ENCODE measurements around the gene TMEM131.

TMEM131 gene

DNA sequence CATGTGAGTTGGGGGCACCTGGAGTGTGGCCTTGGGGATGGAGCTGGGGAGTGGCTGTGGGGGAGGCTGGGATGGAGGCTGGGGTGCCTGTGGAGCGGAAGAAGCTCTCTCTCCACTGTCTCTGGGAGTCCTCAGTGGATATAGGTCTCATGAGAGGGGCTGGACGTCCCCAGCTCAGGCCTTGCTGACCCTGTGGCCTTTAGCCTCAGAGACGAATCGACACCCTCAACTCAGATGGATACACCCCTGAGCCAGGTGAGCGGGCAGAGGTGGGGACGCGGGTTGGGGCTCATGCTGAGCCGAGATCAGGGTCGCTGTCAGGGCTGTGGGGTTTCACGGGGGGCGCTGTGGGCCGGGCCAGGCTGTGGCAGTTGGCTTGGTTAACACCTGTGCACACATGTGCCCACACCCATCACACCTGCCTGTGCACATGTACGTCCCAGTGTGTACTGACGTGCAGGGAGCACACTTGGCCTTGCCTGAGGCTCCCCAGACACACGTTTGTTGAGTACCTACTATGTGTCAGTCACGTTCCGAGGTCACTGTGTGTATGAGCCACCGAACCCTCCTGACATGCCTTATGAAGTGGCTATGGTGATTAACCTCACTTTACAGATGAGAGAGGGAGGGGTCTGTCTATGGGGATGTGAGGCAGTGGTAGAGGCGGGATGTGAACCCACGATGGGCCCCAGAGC lies 262.3 kb downstream of the TMEM131 start:
- no peak overlapping the region for H3K4me3 ChIP-seq (ENCODE audit: low read depth, low read length)
- TF ChIP-seq, protein P1, sequence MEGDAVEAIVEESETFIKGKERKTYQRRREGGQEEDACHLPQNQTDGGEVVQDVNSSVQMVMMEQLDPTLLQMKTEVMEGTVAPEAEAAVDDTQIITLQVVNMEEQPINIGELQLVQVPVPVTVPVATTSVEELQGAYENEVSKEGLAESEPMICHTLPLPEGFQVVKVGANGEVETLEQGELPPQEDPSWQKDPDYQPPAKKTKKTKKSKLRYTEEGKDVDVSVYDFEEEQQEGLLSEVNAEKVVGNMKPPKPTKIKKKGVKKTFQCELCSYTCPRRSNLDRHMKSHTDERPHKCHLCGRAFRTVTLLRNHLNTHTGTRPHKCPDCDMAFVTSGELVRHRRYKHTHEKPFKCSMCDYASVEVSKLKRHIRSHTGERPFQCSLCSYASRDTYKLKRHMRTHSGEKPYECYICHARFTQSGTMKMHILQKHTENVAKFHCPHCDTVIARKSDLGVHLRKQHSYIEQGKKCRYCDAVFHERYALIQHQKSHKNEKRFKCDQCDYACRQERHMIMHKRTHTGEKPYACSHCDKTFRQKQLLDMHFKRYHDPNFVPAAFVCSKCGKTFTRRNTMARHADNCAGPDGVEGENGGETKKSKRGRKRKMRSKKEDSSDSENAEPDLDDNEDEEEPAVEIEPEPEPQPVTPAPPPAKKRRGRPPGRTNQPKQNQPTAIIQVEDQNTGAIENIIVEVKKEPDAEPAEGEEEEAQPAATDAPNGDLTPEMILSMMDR (IDR thresholded peaks at IDR 0.05; ENCODE audit: borderline replicate concordance, insufficient read depth, low read depth, low read length) = no peak

DNA sequence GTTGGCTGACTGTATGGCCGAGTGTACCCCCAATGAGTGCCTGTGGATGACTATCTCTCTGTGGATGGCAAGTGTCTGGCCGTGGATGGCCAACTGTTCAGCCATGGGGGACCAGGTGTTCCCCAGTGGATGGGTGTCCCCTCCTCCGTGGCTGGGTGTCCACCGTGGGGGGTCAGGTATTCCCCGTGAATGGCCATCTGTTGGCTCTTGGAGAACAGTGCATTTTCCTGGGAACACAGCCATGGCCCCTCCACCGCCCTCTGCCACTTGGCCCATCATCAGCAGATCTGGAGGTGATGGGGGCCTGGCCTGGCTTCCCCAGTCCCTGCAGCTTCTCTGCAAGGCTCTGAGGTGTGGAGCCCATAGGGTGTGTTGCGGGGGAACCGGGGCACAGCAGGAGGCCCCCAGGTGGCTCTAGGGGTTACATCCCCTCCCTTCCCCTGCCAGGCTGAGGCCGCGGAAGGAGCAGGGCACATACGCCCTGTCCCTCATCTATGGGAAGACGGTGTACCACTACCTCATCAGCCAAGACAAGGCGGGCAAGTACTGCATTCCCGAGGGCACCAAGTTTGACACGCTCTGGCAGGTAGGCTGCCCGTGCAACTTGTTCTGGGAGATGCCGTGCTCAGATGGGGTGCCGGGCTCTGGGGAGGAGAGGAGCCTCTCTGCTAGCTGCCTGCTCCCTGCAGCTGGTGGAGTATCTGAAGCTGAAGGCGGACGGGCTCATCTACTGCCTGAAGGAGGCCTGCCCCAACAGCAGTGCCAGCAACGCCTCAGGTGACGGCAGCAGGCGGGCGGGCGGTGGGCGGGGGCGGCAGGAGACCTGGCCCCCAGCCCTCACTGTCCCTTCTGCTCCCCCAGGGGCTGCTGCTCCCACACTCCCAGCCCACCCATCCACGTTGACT lies 263.1 kb downstream of the TMEM131 start:
- TF ChIP-seq, protein P1 (IDR thresholded peaks at IDR 0.05; ENCODE audit: borderline replicate concordance, insufficient read depth, low read depth, low read length) = no peak
- no peak overlapping the region for H3K4me3 ChIP-seq (ENCODE audit: low read depth, low read length)

DNA sequence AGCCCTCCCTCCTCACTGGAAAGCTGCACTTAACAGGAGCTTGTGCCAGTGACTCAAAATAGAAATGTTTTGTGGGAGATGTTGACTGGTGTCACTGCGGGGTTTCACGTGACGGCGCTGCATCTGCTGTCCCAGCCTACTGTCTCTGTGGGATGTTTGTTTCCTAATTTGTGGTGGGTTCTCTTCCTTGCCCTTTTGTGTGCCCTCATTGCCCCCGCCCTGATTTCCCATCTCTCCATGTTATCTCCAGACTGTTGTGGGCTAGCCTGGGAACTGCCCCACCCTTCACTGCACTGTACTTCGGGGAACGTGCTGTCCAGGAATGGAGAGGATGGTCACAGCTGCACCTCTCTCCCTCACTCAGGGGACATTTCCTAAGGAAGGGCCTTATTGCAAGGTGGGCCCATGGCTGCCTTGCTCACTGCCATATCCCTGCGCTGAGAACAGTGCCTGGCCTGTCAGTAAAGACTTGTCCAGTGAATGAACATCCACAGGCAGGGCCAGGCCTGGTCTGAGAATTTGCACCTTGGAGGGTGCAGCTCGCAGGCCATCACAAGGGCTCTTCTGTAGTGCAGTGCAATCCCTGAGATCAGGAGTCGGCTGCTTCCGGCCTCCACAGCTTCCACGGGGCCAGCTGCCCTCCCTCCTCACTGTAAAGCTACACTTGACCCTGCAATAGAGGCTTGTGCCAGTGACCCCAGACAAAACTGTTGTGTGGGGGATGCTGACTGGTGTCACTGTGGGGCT lies 264.3 kb downstream of the TMEM131 start:
- no peak overlapping the region for H3K4me3 ChIP-seq (ENCODE audit: low read depth, low read length)
- TF ChIP-seq, protein P1 (IDR thresholded peaks at IDR 0.05; ENCODE audit: borderline replicate concordance, insufficient read depth, low read depth, low read length) = no peak

DNA sequence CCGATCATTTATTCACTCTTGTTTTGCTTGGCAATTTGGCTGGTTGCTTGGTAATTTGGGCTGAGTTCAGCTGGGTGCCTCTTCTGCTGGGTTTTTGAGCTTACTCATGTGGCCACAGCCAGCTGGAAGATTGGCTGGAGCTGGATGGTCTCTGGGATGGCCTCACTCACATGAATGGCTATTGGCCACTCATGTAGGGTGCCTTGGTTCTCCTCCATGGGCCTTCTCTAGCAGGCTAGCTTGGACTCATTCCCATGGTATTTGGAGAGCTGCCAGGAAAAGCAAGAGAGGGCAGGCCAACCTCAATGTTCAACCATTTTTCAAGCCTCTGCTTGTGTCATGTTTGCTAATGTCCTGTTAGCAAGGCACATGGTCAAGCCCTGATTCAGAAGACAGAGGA lies 265.5 kb downstream of the TMEM131 start:
- TF ChIP-seq, protein P1 (IDR thresholded peaks at IDR 0.05; ENCODE audit: borderline replicate concordance, insufficient read depth, low read depth, low read length) = no peak
- no peak overlapping the region for H3K4me3 ChIP-seq (ENCODE audit: low read depth, low read length)

DNA sequence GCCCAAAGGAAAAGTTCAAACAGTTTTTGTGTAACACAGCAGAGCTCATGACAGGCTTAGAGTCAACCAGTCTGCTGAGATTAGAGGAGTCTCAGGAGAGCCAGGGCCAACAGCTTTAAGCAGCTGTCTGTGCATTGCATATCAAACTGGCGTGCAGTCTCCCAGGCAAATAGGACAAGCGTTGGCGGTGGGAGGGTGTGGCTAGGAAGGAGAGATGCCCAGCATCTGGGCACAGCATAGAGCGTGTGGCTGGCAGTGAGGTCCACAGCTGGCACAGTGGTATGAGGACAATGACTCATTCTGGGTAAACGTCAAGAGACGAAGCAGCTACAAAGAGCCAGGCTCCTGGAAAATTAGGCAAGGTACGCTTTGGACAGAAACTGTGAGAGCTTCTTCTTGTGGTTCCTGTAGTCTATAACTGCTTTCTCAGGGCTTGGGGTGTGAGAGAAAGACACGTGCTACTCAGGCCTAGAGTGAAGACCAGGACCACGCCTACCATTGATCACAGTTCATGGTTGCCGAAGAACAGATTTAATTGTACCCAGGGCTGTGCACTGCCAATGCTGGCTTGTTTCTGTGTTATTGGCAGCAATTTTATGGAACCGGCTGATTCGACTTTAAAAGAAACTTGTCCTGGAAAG lies 267.5 kb downstream of the TMEM131 start:
- TF ChIP-seq, protein P1 (IDR thresholded peaks at IDR 0.05; ENCODE audit: borderline replicate concordance, insufficient read depth, low read depth, low read length) = no peak
- H3K4me3 ChIP-seq (ENCODE audit: low read depth, low read length) = no peak overlapping the region

DNA sequence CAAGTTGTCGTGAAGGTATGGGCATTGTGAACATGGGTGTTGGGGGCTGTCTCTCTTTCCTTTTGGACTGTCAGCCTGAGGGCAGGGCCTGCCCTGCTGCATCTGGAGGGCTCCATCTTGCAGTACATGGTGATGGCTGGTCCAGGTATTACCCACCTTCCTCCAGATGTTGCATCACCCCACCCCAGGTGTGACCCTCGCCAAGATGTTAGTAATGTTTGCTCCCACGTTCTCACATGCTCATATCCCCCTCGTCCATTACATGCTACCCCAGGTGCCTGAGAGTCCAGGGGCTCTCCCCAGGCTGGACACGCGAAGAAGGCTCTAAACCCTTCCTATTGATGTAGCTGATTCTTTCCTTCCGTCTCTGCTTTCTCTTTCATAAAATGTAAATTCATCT lies 268.5 kb downstream of the TMEM131 start:
- TF ChIP-seq, protein P1 (IDR thresholded peaks at IDR 0.05; ENCODE audit: borderline replicate concordance, insufficient read depth, low read depth, low read length) = no peak
- H3K4me3 ChIP-seq (ENCODE audit: low read depth, low read length) = no peak overlapping the region
